CD4-positive, alpha-beta memory T cell (primary cell): ENCODE results near the gene KCTD17. TPM values are rescaled to one million over a fixed set of nuclear protein-coding genes. Genes with fewer than 3 reads are reported as not detected.

Experiments
- CTCF ChIA-PET: fragments of 350-600 bp; sonication (Branson Sonifier 250); formaldehyde crosslinking; loops from one replicate; lab custom pipeline; 2021; ENCODE audit warnings: inconsistent platforms; ENCODE audit not compliant: partially characterized antibody; lab: Charles Lee
- POLR2A ChIA-PET: fragments of 350-600 bp; sonication (Branson Sonifier 250); formaldehyde crosslinking; loops from one replicate; lab custom pipeline; 2021; ENCODE audit not compliant: partially characterized antibody; lab: Charles Lee
- DNase-seq, 5 donors: peaks; one replicate each; pipeline versions ENCODE4 v3.0.0 to v3.0.0-alpha.2; 2020 to 2022; ENCODE audit warnings: mixed read lengths in 1 of 5
- H3K27ac ChIP-seq: one replicate; pipeline ENCODE4 v1.7.0; 2013; ENCODE audit warnings: low read depth, low read length
- H3K27me3 ChIP-seq: 2 replicates; pipeline ENCODE4 v1.7.0; 2013; ENCODE audit warnings: mild to moderate bottlenecking, low read length, moderate library complexity; ENCODE audit not compliant: insufficient read depth
- H3K36me3 ChIP-seq: 2 replicates; pipeline ENCODE4 v1.7.0; 2013; ENCODE audit warnings: mild to moderate bottlenecking, low read length, moderate library complexity; ENCODE audit not compliant: insufficient read depth
- H3K4me1 ChIP-seq: 2 replicates; pipeline ENCODE4 v1.7.0; 2013; ENCODE audit warnings: mild to moderate bottlenecking, low read length, moderate library complexity; ENCODE audit not compliant: insufficient read depth
- H3K4me3 ChIP-seq, 2 donors: one replicate each; pipeline ENCODE4 v1.7.0; 2013; ENCODE audit warnings: low read length in 2 of 2, mild to moderate bottlenecking in 1 of 2
- H3K9me3 ChIP-seq, 2 donors: one replicate each; pipeline ENCODE4 v1.7.0; 2013; ENCODE audit warnings: low read length in 2 of 2, control low read depth in 1 of 2; ENCODE audit not compliant: control insufficient read depth in 1 of 2
- H3K27ac Mint-ChIP-seq, 7 donors: one replicate each; pipeline ENCODE4 v1.8.0; 2020 to 2021; ENCODE audit warnings: mixed read lengths in 7 of 7, mild to moderate bottlenecking in 6 of 7, inconsistent platforms in 3 of 7, moderate library complexity in 3 of 7
- H3K27me3 Mint-ChIP-seq, 2 donors: one replicate each; pipeline ENCODE4 v1.8.0; 2020 to 2021; ENCODE audit warnings: mixed read lengths in 2 of 2
- H3K36me3 Mint-ChIP-seq, 2 donors: one replicate each; pipeline ENCODE4 v1.8.0; 2020 to 2021; ENCODE audit warnings: mixed read lengths in 2 of 2, inconsistent platforms in 1 of 2, mild to moderate bottlenecking in 1 of 2
- H3K4me1 Mint-ChIP-seq, 4 donors: one replicate each; pipeline ENCODE4 v1.8.0; 2020 to 2021; ENCODE audit warnings: mixed read lengths in 4 of 4, mild to moderate bottlenecking in 1 of 4
- H3K4me3 Mint-ChIP-seq, 8 donors: one replicate each; pipeline ENCODE4 v1.8.0; 2020 to 2021; ENCODE audit warnings: mixed read lengths in 8 of 8, mild to moderate bottlenecking in 7 of 8, moderate library complexity in 6 of 8, inconsistent platforms in 3 of 8
- H3K9me3 Mint-ChIP-seq, 8 donors: one replicate each; pipeline ENCODE4 v1.8.0; 2020 to 2021; ENCODE audit warnings: mixed read lengths in 8 of 8, mild to moderate bottlenecking in 5 of 8, inconsistent platforms in 3 of 8, moderate library complexity in 1 of 8
- intact Hi-C: fragments of 100-400 bp; cut with micrococcal nuclease; formaldehyde crosslinking; loops from one replicate; pipeline ENCODE4 v1.15.1; 2023
- polyA plus RNA-seq, 2 donors: library from polyadenylated mRNA; unstranded; fragments of 300-500 nt; fragmentation: Illumina TruSeq; gene quantifications; one replicate each; pipeline ENCODE4 v1.2.3, GENCODE V29; 2021
- total RNA-seq, 2 experiments: library from RNA; stranded (reverse); gene quantifications; one replicate each; pipeline ENCODE4 v1.2.3, GENCODE V29; 2021

The KCTD17 gene
- total and polyA plus RNA-seq, 4 experiments from 2014 or later, result 9.0 to 33.4 (median 22.7) TPM

- DNase-seq, result no peak
- Histone ChIP-seq H3K9me3 (no peaks in the 10 kb centered on the region), H3K4me3 (no peak overlapping the region), H3K27ac (no peak overlapping the region), H3K36me3 (peaks cover 15% of the 10 kb centered on the region), H3K4me1 (peaks cover 33% of the 10 kb centered on the region), H3K27me3 (no peaks in the 10 kb centered on the region)
- intact Hi-C loops, result no loop called here
- H3K27me3 Mint-ChIP-seq, result no peaks in the 10 kb centered on the region
- peaks cover 6 to 26% (median 19%) of the 10 kb centered on the region in 4 donors for H3K4me1 Mint-ChIP-seq
- H3K27ac Mint-ChIP-seq, result no peak overlapping the region
- POLR2A ChIA-PET, result no interaction called here
- H3K36me3 Mint-ChIP-seq, result peaks cover 24 to 43% of the 10 kb centered on the region in 2 donors
- H3K9me3 Mint-ChIP-seq, result no peaks in the 10 kb centered on the region
- CTCF ChIA-PET, result interaction anchor here (1.6 kb wide), 1 partner anchor 34 kb away, joined by 4 read pairs; no protein-coding TSS in a partner anchor
- H3K4me3 Mint-ChIP-seq, result no peak overlapping the region
Observed at GRCh38 chr22:37056246-37056645, 4.7 kb downstream of the KCTD17 start.

- Mint-ChIP-seq H3K9me3 (no peaks in the 10 kb centered on the region), H3K36me3 (peaks cover 24 to 46% of the 10 kb centered on the region in 2 donors), H3K4me3 (no peak overlapping the region), H3K27ac (peak overlapping the region in 1 of 7 donors; percentile 12), H3K4me1 (peaks cover 8 to 23% (median 18%) of the 10 kb centered on the region in 4 donors), H3K27me3 (no peaks in the 10 kb centered on the region)
- no peak overlapping the region for H3K4me3 ChIP-seq
- H3K27me3 ChIP-seq, result no peaks in the 10 kb centered on the region
- intact Hi-C loops, result no loop called here
- H3K27ac ChIP-seq, result no peak overlapping the region
- H3K4me1 ChIP-seq, result peaks cover 29% of the 10 kb centered on the region
- CTCF ChIA-PET, result interaction anchor here (0.9 kb wide), 1 partner anchor 143 kb away, joined by 3 read pairs; no protein-coding TSS in a partner anchor
- peaks cover 15% of the 10 kb centered on the region for H3K36me3 ChIP-seq
- DNase-seq, result no peak
- H3K9me3 ChIP-seq, result no peaks in the 10 kb centered on the region
- POLR2A ChIA-PET, result no interaction called here
Observed at GRCh38 chr22:37057226-37057625, 5.7 kb downstream of the KCTD17 start.

GRCh38 chr22:37057796-37058510 is 6.4 kb downstream of the KCTD17 start:
- peaks cover 24 to 48% of the 10 kb centered on the region in 2 donors for H3K36me3 Mint-ChIP-seq
- CTCF ChIA-PET, result interaction anchor here (0.9 kb wide), 1 partner anchor 142 kb away, joined by 3 read pairs; no protein-coding TSS in a partner anchor
- no peak overlapping the region for H3K27ac ChIP-seq
- H3K4me1 ChIP-seq, result peaks cover 22% of the 10 kb centered on the region
- no peak overlapping the region for H3K4me3 ChIP-seq
- intact Hi-C loops, result no loop called here
- H3K4me1 Mint-ChIP-seq, result peaks cover 4 to 16% (median 12%) of the 10 kb centered on the region in 4 donors
- POLR2A ChIA-PET, result no interaction called here
- no peaks in the 10 kb centered on the region for H3K9me3 ChIP-seq
- no peaks in the 10 kb centered on the region for H3K9me3 Mint-ChIP-seq
- no peaks in the 10 kb centered on the region for H3K27me3 ChIP-seq
- no peaks in the 10 kb centered on the region for H3K27me3 Mint-ChIP-seq
- DNase-seq, result no peak
- no peak overlapping the region for H3K4me3 Mint-ChIP-seq
- H3K27ac Mint-ChIP-seq, result no peak overlapping the region
- H3K36me3 ChIP-seq, result peaks cover 15% of the 10 kb centered on the region

- Histone ChIP-seq H3K9me3 (no peaks in the 10 kb centered on the region), H3K4me3 (no peak overlapping the region), H3K36me3 (peaks cover 15% of the 10 kb centered on the region), H3K4me1 (peaks cover 18% of the 10 kb centered on the region), H3K27ac (no peak overlapping the region), H3K27me3 (no peaks in the 10 kb centered on the region)
- no peaks in the 10 kb centered on the region for H3K27me3 Mint-ChIP-seq
- peak overlapping the region in 1 of 7 donors; percentile 57 for H3K27ac Mint-ChIP-seq
- POLR2A ChIA-PET, result no interaction called here
- no peak for DNase-seq
- H3K36me3 Mint-ChIP-seq, result peaks cover 20 to 49% of the 10 kb centered on the region in 2 donors
- intact Hi-C loops, result no loop called here
- CTCF ChIA-PET, result no interaction called here
- no peaks in the 10 kb centered on the region for H3K9me3 Mint-ChIP-seq
- H3K4me3 Mint-ChIP-seq, result no peak overlapping the region
- peaks cover 4 to 10% (median 7%) of the 10 kb centered on the region in 4 donors for H3K4me1 Mint-ChIP-seq
Observed at GRCh38 chr22:37058917-37059701, 7.6 kb downstream of the KCTD17 start.

GRCh38 chr22:37059876-37060449 is 8.4 kb downstream of the KCTD17 start:
- Mint-ChIP-seq H3K4me1 (peaks cover 4 to 10% (median 7%) of the 10 kb centered on the region in 4 donors), H3K27ac (peak overlapping the region in 6 of 7 donors; percentile 6 to 71 (median 47)), H3K4me3 (peak overlapping the region in 2 of 8 donors; percentile 4 to 9), H3K27me3 (no peaks in the 10 kb centered on the region), H3K36me3 (peaks cover 21 to 50% of the 10 kb centered on the region in 2 donors), H3K9me3 (no peaks in the 10 kb centered on the region)
- Histone ChIP-seq H3K27me3 (no peaks in the 10 kb centered on the region), H3K9me3 (no peaks in the 10 kb centered on the region), H3K36me3 (peaks cover 15% of the 10 kb centered on the region), H3K4me3 (no peak overlapping the region), H3K4me1 (peaks cover 18% of the 10 kb centered on the region), H3K27ac (no peak overlapping the region)
- peak in 1 of 5 donors; percentile 52 for DNase-seq
- ChIA-PET CTCF (no interaction called here), POLR2A (no interaction called here)
- intact Hi-C loops, result no loop called here

- Mint-ChIP-seq H3K36me3 (peaks cover 20 to 45% of the 10 kb centered on the region in 2 donors), H3K4me1 (peaks cover 4 to 10% (median 7%) of the 10 kb centered on the region in 4 donors), H3K27me3 (no peaks in the 10 kb centered on the region), H3K9me3 (no peaks in the 10 kb centered on the region), H3K4me3 (peak overlapping the region in 4 of 8 donors; percentile 22 to 46 (median 38)), H3K27ac (peak overlapping the region in 3 of 7 donors; percentile 8 to 70 (median 42))
- H3K27me3 ChIP-seq, result no peaks in the 10 kb centered on the region
- peaks cover 18% of the 10 kb centered on the region for H3K4me1 ChIP-seq
- no peak for DNase-seq
- CTCF ChIA-PET, result no interaction called here
- no peak overlapping the region for H3K4me3 ChIP-seq
- H3K9me3 ChIP-seq, result no peaks in the 10 kb centered on the region
- POLR2A ChIA-PET, result interaction anchor here (1.1 kb wide), 1 partner anchor 18 kb away, joined by 3 read pairs; no protein-coding TSS in a partner anchor
- H3K27ac ChIP-seq, result no peak overlapping the region
- intact Hi-C loops, result no loop called here
- peaks cover 7% of the 10 kb centered on the region for H3K36me3 ChIP-seq
Observed at GRCh38 chr22:37060801-37061610, 9.5 kb downstream of the KCTD17 start.
